GM21526 (cell line): ENCODE measurements around the gene HBEGF.

Source experiments
- ATAC-seq: cut with Tn5 transposase; IDR thresholded peaks from one replicate; pipeline ENCODE4 v1.9.1; 2021; ENCODE audit warnings: moderate library complexity; ENCODE audit not compliant: unreplicated experiment, low FRiP score

HBEGF gene

DNA sequence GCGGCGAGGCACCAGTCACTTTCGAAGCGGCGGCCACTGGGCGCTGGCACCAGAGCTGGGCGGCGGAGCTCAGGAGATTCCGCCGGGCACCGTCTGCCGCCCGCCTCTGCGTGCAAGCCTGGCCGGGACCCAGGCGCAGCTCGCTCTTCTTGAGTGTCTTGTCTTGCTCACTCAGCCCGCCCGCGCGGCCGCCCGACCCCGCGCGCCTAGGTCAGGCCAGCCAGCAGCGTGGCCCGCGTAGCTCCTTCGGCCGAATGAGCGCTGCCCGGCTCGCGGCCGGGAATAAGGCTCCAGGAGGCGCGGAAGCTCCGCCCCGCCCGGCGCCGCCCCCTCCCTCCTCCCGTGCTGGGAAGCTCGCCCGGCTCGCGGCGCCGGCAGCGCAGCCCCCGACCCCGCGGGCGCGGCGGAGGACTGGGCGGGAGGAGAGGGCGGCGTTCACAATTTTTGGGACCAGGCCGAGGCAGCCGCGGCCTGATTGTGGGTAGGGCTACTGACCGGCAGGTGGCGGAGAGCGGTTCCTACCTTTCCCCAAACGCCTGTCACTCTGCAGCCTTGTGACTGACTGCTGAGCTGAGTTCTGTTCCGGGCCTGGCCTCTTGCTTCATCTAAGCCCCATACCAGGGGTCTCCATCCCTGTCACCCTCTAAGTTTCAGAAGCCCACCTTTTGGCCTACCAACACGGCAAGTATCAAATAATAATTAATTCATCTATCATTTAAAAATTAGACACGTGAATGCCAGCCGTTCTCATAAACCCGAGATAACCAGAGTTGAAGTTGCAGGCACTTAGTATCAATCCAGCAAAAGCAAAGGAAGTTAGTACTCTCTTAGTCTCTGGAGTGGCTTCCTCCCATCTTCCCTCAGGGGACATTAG, at the start of gene HBEGF:
Gene HBEGF (minus strand): TSS at position 256 of the 874 bp plus-strand sequence. CDS start 275 bp downstream, outside the sequence.
- peak; percentile 77 for ATAC-seq

DNA sequence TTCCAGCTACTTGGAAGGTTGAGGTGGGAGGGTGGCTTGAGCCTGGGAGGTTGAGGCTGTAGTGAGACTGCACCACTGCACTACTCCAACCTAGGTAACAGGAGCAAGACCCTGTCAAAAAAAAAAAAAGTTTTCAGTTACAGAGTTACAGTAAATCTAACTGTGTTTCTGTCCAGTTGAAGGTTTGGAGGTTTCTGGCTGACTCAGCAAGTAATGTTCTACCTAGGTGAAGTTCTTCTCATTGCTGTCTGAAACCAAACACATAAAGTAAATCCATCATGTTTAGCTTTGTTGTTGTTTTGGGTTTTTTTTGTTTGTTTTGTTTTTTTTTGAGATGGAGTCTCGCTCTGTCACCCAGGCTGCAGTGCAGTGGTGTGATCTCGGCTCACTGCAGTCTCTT, 47.3 kb upstream of the HBEGF start:
- no peak for ATAC-seq

GRCh38 chr5:140391732-140392131, 45.3 kb upstream of the HBEGF start:
- no peak for ATAC-seq

GRCh38 chr5:140391312-140391711, 44.9 kb upstream of the HBEGF start:
- no peak for ATAC-seq

- no peak for ATAC-seq
Observed at GRCh38 chr5:140388052-140388451, 41.6 kb upstream of the HBEGF start.

GRCh38 chr5:140383300-140383699, 36.9 kb upstream of the HBEGF start:
- no peak for ATAC-seq

- no peak for ATAC-seq
Observed at GRCh38 chr5:140382866-140383265, 36.5 kb upstream of the HBEGF start.

- ATAC-seq, result no peak
Observed at GRCh38 chr5:140381972-140382371, 35.6 kb upstream of the HBEGF start.

DNA sequence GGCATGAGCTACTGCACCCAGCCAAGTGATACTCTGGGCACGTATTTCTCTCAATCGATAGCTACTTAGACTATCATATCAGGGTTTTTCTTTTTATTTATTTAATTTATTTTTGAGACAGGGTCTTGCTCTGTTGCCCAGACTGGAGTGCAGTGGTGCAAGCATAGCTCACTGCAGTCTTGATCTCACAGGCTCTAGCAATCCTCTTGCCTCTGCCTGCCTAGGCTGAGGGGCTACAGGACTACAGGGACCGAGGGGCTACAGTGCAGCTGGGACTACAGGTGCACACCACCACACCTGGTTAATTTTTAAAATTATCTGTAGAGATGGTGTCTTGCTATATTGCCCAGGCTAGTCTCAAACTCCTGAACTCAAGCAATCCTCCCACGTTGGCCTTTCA, 34.9 kb upstream of the HBEGF start:
- ATAC-seq, result no peak

GRCh38 chr5:140372971-140373487, 26.6 kb upstream of the HBEGF start:
- ATAC-seq, result no peak

DNA sequence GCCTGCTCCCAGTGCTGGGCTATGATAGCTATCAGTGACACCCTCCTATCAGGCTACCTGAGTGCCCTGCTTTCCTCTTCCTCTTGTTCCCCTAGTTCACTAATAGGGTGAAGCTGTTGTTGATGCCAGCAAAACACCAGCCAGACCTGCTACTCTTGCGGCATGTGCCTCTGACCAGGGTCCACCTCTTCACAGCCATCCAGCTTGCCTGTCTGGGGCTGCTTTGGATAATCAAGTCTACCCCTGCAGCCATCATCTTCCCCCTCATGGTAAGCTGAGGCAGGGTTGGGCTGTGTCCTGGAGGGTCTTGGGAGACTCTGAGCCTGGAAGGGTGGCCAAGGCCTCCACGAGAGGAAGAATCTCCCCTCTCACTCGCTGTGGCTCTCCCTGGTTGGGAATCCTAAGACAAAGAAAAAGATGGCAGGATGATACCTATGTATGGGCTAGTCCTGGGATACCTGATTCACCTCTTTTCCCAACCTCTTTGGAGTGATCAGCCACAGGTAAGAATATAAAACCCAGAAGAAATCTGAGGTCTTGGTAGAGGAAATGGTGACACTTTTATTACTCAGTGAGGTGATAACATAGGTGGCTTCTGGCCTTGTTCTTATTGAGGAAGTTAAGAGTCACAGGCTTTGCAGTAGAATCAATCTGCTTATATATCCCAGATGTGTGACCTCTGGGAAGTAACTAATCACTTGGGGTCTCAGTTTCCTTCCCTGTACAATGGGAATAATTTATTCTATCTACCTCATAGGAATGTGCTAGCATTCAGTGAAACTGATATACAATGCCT, 25.2 kb upstream of the HBEGF start:
- ATAC-seq, result no peak

DNA sequence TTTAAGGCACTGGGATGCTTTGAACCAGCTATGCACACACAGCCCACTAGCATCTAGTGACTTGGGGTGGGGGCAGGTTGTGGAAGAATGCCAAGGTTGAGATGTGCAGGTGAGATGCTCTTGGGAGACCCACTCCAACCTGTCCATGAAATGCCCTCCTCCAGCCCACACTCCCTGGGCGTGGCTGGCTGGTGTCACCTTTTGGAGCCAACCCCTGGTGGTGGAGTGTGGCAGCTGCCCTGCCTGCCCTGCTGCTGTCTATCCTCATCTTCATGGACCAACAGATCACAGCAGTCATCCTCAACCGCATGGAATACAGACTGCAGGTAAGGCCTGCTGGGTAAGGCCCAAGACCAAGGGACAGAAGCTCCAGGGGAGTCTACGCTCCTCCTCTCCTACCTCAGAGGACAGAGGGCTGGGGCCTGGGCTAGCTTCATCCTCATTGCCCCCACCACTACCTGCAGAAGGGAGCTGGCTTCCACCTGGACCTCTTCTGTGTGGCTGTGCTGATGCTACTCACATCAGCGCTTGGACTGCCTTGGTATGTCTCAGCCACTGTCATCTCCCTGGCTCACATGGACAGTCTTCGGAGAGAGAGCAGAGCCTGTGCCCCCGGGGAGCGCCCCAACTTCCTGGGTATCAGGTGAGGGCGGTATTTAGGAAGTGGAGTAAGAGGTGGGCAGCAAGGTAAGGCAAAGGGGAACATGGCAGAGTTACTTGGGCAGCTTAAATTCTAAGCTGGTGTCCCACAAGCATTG, 21.0 kb upstream of the HBEGF start:
- ATAC-seq, result no peak

DNA sequence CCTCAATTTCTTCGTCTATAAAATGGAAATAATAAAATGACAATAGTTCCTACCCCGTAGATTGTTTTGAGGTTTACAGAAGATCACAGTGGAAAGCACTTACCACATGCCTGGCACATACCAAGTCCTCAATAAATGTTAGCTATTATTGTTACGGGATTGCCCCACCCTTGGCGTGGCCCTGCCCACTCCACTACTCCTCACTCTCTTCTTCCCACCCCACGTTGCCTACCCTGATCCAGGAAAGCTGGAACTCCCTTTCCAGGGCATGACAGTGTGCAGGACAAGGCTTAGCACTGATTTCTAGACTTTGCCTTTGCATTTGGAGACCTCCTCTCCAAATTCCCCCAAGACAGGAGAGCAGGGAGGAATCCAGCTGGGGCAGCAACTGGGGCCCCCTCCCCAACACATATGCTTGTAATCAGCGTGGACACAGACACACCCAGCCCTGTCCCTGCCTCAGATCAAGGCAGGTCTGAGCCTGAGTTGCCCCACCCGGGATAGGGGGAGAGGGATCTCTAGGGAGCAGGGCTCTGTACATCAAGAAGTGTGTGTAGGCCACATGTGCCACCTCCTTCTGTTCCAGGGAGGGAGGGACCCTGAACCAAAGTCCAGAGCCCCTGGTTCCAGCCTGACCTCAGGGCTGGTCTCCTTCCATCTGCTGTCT, 20.3 kb upstream of the HBEGF start:
- no peak for ATAC-seq

DNA sequence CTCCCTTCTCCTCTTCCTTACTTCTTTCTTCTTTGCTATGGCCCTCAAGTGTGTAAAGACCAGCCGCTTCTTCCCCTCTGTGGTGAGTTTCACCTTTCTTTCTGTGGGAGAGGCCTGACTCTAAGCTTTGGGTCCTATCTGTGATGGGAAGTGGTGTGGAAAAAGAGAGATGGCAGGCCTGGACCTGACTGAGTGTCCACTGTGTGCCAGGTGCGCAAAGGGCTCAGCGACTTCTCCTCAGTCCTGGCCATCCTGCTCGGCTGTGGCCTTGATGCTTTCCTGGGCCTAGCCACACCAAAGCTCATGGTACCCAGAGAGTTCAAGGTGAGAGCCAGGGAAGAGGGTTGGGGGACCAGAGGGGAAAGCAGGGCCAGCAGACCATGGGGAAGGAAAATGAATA, 19.5 kb upstream of the HBEGF start:
- no peak for ATAC-seq

DNA sequence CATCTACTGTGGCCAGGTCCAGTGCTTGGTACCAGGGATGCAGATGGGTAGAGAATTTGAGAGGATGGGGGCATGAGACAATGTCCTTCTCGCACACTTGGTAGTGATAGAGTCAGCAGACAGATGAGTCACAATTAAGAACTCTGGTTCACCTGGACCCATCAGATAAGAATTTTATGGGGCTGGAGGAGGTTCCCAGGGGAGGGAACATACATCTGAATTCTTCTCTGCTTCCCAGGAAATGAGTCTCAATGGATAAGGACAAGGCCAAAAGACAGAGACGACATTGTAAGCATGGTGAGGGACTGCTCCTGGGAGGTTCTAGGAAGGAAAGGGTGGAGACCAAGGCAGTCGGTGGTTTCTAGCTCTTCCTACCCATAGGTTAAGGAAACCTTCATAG, 18.9 kb upstream of the HBEGF start:
- ATAC-seq, result no peak

- no peak for ATAC-seq
Observed at GRCh38 chr5:140364472-140364765, 18.0 kb upstream of the HBEGF start.

GRCh38 chr5:140363631-140364471, 17.4 kb upstream of the HBEGF start:
- ATAC-seq, result no peak

- ATAC-seq, result peak; percentile 84
Observed at GRCh38 chr5:140362875-140363630, 16.6 kb upstream of the HBEGF start.

DNA sequence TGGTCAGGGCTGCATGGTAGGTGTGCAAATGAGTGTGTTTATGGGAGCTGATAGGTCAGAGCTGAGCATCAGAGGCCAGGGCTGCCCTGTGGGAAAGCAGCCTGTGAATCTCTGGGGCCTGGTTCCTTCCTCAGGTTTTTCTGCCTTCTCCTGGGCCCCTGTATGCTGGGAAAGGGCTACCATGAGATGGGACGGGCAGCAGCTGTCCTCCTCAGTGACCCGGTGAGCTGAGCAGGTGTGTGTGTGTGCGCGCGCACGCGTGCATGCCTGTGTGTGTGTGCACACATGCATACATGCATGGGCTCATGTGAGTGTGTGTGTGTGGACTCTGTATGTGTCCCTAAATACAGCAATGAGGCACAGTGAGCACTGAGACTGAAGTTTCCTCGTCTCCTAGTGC, 15.9 kb upstream of the HBEGF start:
- no peak for ATAC-seq
